ENCODE data around the gene ARSH. TPM values are rescaled to one million over a fixed set of nuclear protein-coding genes. Genes with fewer than 3 reads are reported as not detected.

ARSH gene
- polyA plus RNA-seq, 1 experiment, result not detected

- TF ChIP-seq, protein P1, sequence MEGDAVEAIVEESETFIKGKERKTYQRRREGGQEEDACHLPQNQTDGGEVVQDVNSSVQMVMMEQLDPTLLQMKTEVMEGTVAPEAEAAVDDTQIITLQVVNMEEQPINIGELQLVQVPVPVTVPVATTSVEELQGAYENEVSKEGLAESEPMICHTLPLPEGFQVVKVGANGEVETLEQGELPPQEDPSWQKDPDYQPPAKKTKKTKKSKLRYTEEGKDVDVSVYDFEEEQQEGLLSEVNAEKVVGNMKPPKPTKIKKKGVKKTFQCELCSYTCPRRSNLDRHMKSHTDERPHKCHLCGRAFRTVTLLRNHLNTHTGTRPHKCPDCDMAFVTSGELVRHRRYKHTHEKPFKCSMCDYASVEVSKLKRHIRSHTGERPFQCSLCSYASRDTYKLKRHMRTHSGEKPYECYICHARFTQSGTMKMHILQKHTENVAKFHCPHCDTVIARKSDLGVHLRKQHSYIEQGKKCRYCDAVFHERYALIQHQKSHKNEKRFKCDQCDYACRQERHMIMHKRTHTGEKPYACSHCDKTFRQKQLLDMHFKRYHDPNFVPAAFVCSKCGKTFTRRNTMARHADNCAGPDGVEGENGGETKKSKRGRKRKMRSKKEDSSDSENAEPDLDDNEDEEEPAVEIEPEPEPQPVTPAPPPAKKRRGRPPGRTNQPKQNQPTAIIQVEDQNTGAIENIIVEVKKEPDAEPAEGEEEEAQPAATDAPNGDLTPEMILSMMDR (IDR thresholded peaks at IDR 0.05; ENCODE audit: low read depth, low read length), result no peak
- ChIA-PET POLR2A (interaction anchor here (0.7 kb wide), 1 partner anchor 12 kb away, joined by 5 read pairs; no protein-coding TSS in a partner anchor), CTCF (no interaction called here)
- Histone ChIP-seq H3K9me3 (ENCODE audit: control insufficient read depth, insufficient read depth, low read length) (no peaks in the 10 kb centered on the region), H3K27me3 (ENCODE audit: control insufficient read depth, insufficient read depth, low read length) (no peaks in the 10 kb centered on the region), H3K4me3 (ENCODE audit: low read depth, low read length) (no peak overlapping the region), H3K27ac (ENCODE audit: low read depth, low read length) (no peak overlapping the region)
- no peak for DNase-seq (ENCODE audit: low read depth, low spot score)
Observed at GRCh38 chrX:3066555-3066954, 60.2 kb downstream of the ARSH start.

DNA sequence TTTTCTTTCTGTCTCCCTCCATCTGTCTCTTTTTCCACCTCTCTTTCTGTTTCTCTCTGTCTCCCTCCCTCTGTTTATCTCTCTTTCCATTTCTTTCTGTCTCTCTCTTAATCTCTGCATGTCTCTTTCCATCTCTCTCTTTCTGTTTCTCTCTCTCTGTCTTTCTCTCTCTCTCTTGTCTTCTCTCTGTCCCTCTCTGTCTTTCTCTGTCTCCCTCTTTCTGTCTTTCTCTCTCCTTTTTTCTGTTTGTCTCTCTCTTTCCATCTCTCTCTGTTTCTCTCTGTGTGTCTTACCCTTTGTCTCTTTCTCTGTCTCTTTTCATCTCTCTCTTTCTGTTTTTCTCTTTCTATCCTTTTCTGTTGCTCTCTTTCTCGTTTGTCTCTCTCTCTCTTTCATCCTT, 69.6 kb downstream of the ARSH start:
- DNase-seq (ENCODE audit: low read depth, low spot score), result no peak
- Histone ChIP-seq H3K27ac (ENCODE audit: low read depth, low read length) (no peak overlapping the region), H3K9me3 (ENCODE audit: control insufficient read depth, insufficient read depth, low read length) (no peaks in the 10 kb centered on the region), H3K4me3 (ENCODE audit: low read depth, low read length) (no peak overlapping the region), H3K27me3 (ENCODE audit: control insufficient read depth, insufficient read depth, low read length) (no peaks in the 10 kb centered on the region)
- TF ChIP-seq, protein P1 (IDR thresholded peaks at IDR 0.05; ENCODE audit: low read depth, low read length), result no peak
- POLR2A ChIA-PET, result no interaction called here
- CTCF ChIA-PET, result no interaction called here

- DNase-seq (ENCODE audit: low read depth, low spot score), result no peak
- Histone ChIP-seq H3K4me3 (ENCODE audit: low read depth, low read length) (no peak overlapping the region), H3K9me3 (ENCODE audit: control insufficient read depth, insufficient read depth, low read length) (no peaks in the 10 kb centered on the region), H3K27me3 (ENCODE audit: control insufficient read depth, insufficient read depth, low read length) (no peaks in the 10 kb centered on the region), H3K27ac (ENCODE audit: low read depth, low read length) (no peak overlapping the region)
- TF ChIP-seq, protein P1 (IDR thresholded peaks at IDR 0.05; ENCODE audit: low read depth, low read length), result no peak
- ChIA-PET POLR2A (no interaction called here), CTCF (no interaction called here)
Observed at GRCh38 chrX:3076416-3076991, 70.2 kb downstream of the ARSH start.

Small RNA genes within 50 kb of the gene (small RNA-seq; reads per million reads assigned to genes)
- gene RN7SL578P (ENCODE audit: insufficient read length, low read depth), result not detected

Other genes starting within 250 kb of the ARSH start
- gene GYG2, start 177.6 kb upstream of the ARSH start, polyA plus RNA-seq (2011; rRNA removed), result 19.6 and 20.6 TPM in 2 replicates
- 11.6 and 12.7 TPM in 2 replicates for gene ARSD, start 77.2 kb upstream of the ARSH start, polyA plus RNA-seq (2011; rRNA removed)
- not detected in 2 replicates for gene ARSF, start 34.9 kb downstream of the ARSH start, polyA plus RNA-seq (2011; rRNA removed)